ENCODE results near the gene GNPTAB.

The GNPTAB gene

GRCh38 chr12:101830367-101831325 is at the start of gene GNPTAB:
GNPTAB (minus strand) TSS chr12:101830959; CDS start chr12:101830675, 284 bp downstream.
- no peak for TF ChIP-seq LEF1 (IDR thresholded peaks at IDR 0.05; ENCODE audit: borderline replicate concordance)
- TF ChIP-seq FOXK2 (IDR thresholded peaks at IDR 0.05) = no peak
- TF ChIP-seq BHLHE40 (IDR thresholded peaks at IDR 0.05; ENCODE audit: borderline replicate concordance) = no peak
- peak; percentile 97 for DNase-seq (ENCODE audit: extremely low spot score)
- CTCF ChIA-PET = interaction anchor here (0.5 to 2.2 kb wide), 16 partner anchors 8 to 423 kb away, joined by 3 to 15 read pairs (median 3); partner anchors contain the start of gene ARL1
- POLR2A ChIA-PET = interaction anchor here (0.7 to 1.5 kb wide), 6 partner anchors 9 to 424 kb away, joined by 3 to 5 read pairs (median 3); partner anchors contain the start of gene ARL1

- DNase-seq (ENCODE audit: extremely low spot score) = no peak
- CTCF ChIA-PET = interaction anchor here (1.3 kb wide), 2 partner anchors 20 to 38 kb away, joined by 3 to 4 read pairs; no protein-coding TSS in a partner anchor
- POLR2A ChIA-PET = no interaction called here
- TF ChIP-seq CTBP1 (IDR thresholded peaks at IDR 0.05; ENCODE audit: borderline replicate concordance) = no peak
- no peak for TF ChIP-seq NFRKB (IDR thresholded peaks at IDR 0.05)
- no peak for TF ChIP-seq SP1 (IDR thresholded peaks at IDR 0.05)
- TF ChIP-seq FOXK2 (IDR thresholded peaks at IDR 0.05) = no peak
These were observed 47.6 kb upstream of the GNPTAB start for GRCh38 chr12:101878243-101878821.

GRCh38 chr12:101877806-101878242 is 47.1 kb upstream of the GNPTAB start:
- CTCF ChIA-PET = interaction anchor here (1.3 kb wide), 2 partner anchors 21 to 38 kb away, joined by 3 to 4 read pairs; no protein-coding TSS in a partner anchor
- DNase-seq (ENCODE audit: extremely low spot score) = peak; percentile 16
- TF ChIP-seq SUZ12 (IDR thresholded peaks at IDR 0.05) (no peak), CTBP1 (IDR thresholded peaks at IDR 0.05; ENCODE audit: borderline replicate concordance) (no peak), ZNF384 (IDR thresholded peaks at IDR 0.05) (no peak), SP1 (IDR thresholded peaks at IDR 0.05) (no peak), LEF1 (IDR thresholded peaks at IDR 0.05; ENCODE audit: borderline replicate concordance) (no peak), L3MBTL2 (conservative IDR thresholded peaks at IDR 0.05) (peak; percentile 53), NFRKB (IDR thresholded peaks at IDR 0.05) (no peak), FOXA1 (IDR thresholded peaks at IDR 0.05) (no peak)
- POLR2A ChIA-PET = interaction anchor here (1.0 kb wide), 1 partner anchor 22 kb away, joined by 4 read pairs; no protein-coding TSS in a partner anchor

- POLR2A ChIA-PET = interaction anchor here (1.0 kb wide), 1 partner anchor 21 kb away, joined by 4 read pairs; no protein-coding TSS in a partner anchor
- peak; percentile 26; the same call in 1 of the 2 replicates for TF ChIP-seq FOXM1 (IDR thresholded peaks at IDR 0.05; ENCODE audit: borderline replicate concordance)
- TF ChIP-seq FOXA1 (IDR thresholded peaks at IDR 0.05) = no peak
- no peak for TF ChIP-seq FOXK2 (IDR thresholded peaks at IDR 0.05)
- TF ChIP-seq NFRKB (IDR thresholded peaks at IDR 0.05) = no peak
- no peak for TF ChIP-seq TARDBP (IDR thresholded peaks at IDR 0.05)
- TF ChIP-seq SUZ12 (IDR thresholded peaks at IDR 0.05) = no peak
- 0 out of 2 replicates have a peak, but pooled peaks have one; percentile 47 for TF ChIP-seq LEF1 (IDR thresholded peaks at IDR 0.05; ENCODE audit: borderline replicate concordance)
- no peak for TF ChIP-seq ZNF384 (IDR thresholded peaks at IDR 0.05)
- TF ChIP-seq SP1 (IDR thresholded peaks at IDR 0.05) = no peak
- TF ChIP-seq L3MBTL2 (conservative IDR thresholded peaks at IDR 0.05) = peak; percentile 89
- TF ChIP-seq ARNT (IDR thresholded peaks at IDR 0.05) = 0 out of 2 replicates have a peak, but pooled peaks have one; percentile 30
- TF ChIP-seq PKNOX1 (IDR thresholded peaks at IDR 0.05) = no peak
- peak; percentile 81 for DNase-seq (ENCODE audit: extremely low spot score)
- CTCF ChIA-PET = interaction anchor here (1.3 kb wide), 2 partner anchors 21 to 37 kb away, joined by 3 to 4 read pairs; no protein-coding TSS in a partner anchor
These were observed 46.4 kb upstream of the GNPTAB start, which contains the start of gene DRAM1 for GRCh38 chr12:101876861-101877805. DRAM1 (plus strand) TSS chr12:101877580; CDS start chr12:101877790, 210 bp downstream.

GRCh38 chr12:101876322-101876860 is 45.6 kb upstream of the GNPTAB start:
- POLR2A ChIA-PET = no interaction called here
- CTCF ChIA-PET = no interaction called here
- TF ChIP-seq SP1 (IDR thresholded peaks at IDR 0.05) (no peak), BHLHE40 (IDR thresholded peaks at IDR 0.05; ENCODE audit: borderline replicate concordance) (no peak), NFRKB (IDR thresholded peaks at IDR 0.05) (no peak)
- DNase-seq (ENCODE audit: extremely low spot score) = no peak

- ChIA-PET CTCF (interaction anchor here (0.7 to 0.8 kb wide), 2 partner anchors 9 to 385 kb away, joined by 3 read pairs; no protein-coding TSS in a partner anchor), POLR2A (interaction anchor here (1.2 kb wide), 1 partner anchor 20 kb away, joined by 3 read pairs; no protein-coding TSS in a partner anchor)
- DNase-seq (ENCODE audit: extremely low spot score) = no peak
- TF ChIP-seq SP1 (IDR thresholded peaks at IDR 0.05) = no peak
- no peak for TF ChIP-seq LEF1 (IDR thresholded peaks at IDR 0.05; ENCODE audit: borderline replicate concordance)
- no peak for TF ChIP-seq NFRKB (IDR thresholded peaks at IDR 0.05)
- no peak for TF ChIP-seq FOXM1 (IDR thresholded peaks at IDR 0.05; ENCODE audit: borderline replicate concordance)
- no peak for TF ChIP-seq FOXA1 (IDR thresholded peaks at IDR 0.05)
- no peak for TF ChIP-seq SUZ12 (IDR thresholded peaks at IDR 0.05)
- no peak for TF ChIP-seq PKNOX1 (IDR thresholded peaks at IDR 0.05)
- no peak for TF ChIP-seq ZNF384 (IDR thresholded peaks at IDR 0.05)
- TF ChIP-seq FOXK2 (IDR thresholded peaks at IDR 0.05) = no peak
These were observed 44.4 kb upstream of the GNPTAB start for GRCh38 chr12:101875162-101875561.
